Measurements from ENCODE around the gene DNAJC27. TPM values are rescaled to one million over a fixed set of nuclear protein-coding genes. Genes with fewer than 3 reads are reported as not detected.

DNAJC27 gene
- total and polyA plus RNA-seq, 9 of the 15 experiments (the other 6 are each of a cell fraction or from before 2014, with no cell fraction given) = 0.53 to 5.9 (median 3.0) TPM

- TF ChIP-seq, protein P1, sequence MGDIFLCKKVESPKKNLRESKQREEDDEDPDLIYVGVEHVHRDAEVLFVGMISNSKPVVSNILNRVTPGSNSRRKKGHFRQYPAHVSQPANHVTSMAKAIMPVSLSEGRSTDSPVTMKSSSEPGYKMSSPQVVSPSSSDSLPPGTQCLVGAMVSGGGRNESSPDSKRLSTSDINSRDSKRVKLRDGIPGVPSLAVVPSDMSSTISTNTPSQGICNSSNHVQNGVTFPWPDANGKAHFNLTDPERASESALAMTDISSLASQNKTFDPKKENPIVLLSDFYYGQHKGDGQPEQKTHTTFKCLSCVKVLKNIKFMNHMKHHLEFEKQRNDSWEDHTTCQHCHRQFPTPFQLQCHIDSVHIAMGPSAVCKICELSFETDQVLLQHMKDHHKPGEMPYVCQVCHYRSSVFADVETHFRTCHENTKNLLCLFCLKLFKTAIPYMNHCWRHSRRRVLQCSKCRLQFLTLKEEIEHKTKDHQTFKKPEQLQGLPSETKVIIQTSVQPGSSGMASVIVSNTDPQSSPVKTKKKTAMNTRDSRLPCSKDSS (IDR thresholded peaks at IDR 0.05; ENCODE audit: low read depth, partially characterized antibody) = no peak
- TF ChIP-seq ZNF584 (CRISPR knock-in tag; IDR thresholded peaks at IDR 0.05; ENCODE audit: low read depth) (no peak), CHAMP1 (IDR thresholded peaks at IDR 0.05) (no peak), RBM14 (IDR thresholded peaks at IDR 0.05; ENCODE audit: borderline replicate concordance, insufficient read depth, low read depth, low read length) (no peak), MCM3 (IDR thresholded peaks at IDR 0.05) (no peak), ZBTB5 (IDR thresholded peaks at IDR 0.05) (no peak), KAT7 (CRISPR knock-in tag; IDR thresholded peaks at IDR 0.05; ENCODE audit: borderline replicate concordance) (no peak), PHB2 (IDR thresholded peaks at IDR 0.05; ENCODE audit: low read depth) (no peak)
- TF ChIP-seq, protein P2, sequence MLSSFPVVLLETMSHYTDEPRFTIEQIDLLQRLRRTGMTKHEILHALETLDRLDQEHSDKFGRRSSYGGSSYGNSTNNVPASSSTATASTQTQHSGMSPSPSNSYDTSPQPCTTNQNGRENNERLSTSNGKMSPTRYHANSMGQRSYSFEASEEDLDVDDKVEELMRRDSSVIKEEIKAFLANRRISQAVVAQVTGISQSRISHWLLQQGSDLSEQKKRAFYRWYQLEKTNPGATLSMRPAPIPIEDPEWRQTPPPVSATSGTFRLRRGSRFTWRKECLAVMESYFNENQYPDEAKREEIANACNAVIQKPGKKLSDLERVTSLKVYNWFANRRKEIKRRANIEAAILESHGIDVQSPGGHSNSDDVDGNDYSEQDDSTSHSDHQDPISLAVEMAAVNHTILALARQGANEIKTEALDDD (IDR thresholded peaks at IDR 0.05) = no peak
Observed at GRCh38 chr2:24912986-24913385, 58.8 kb downstream of the DNAJC27 start (continued).

All from K562 (cell line).